Measurements from ENCODE around the gene KLK7. TPM values are rescaled to one million over a fixed set of nuclear protein-coding genes. Genes with fewer than 3 reads are reported as not detected.

The KLK7 gene
- total and polyA plus RNA-seq, 2 donors (not counting 3 experiments of a cell fraction or from before 2014, with no cell fraction given), result not detected

DNA sequence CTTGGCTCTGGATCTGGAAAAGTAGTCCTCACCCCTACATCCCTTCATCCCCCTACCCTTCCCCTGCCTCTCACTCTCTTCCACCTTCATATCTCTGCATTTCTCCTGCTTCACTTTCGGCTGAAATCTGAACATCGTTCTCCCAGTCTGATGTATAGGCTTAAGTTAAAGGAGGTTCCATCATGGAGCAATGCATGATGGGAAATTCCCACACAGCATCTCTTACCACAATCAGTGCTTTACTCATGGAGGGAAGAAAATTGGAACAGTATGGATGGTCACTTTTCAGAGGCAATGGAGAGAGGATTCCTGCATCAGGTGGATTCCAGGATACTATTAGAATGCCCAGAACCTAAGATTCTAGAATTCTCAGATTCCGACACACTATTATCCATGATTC, 23.8 kb upstream of the KLK7 start:
- TF ChIP-seq FOS (IDR thresholded peaks at IDR 0.05; ENCODE audit: borderline replicate concordance, insufficient read depth, low read length) (no peak), MYC (IDR thresholded peaks at IDR 0.05; ENCODE audit: low read depth, low read length) (no peak), MAX (IDR thresholded peaks at IDR 0.05; ENCODE audit: insufficient read depth, insufficient read length) (no peak), GATA2 (IDR thresholded peaks at IDR 0.05; ENCODE audit: insufficient read depth, insufficient read length, low read depth, low read length) (no peak), POLR2A (IDR thresholded peaks at IDR 0.05; ENCODE audit: low read depth, low read length) (no peak), JUN (IDR thresholded peaks at IDR 0.05; ENCODE audit: borderline replicate concordance, insufficient read depth, insufficient read length, low read depth) (no peak), POLR2AphosphoS5 (IDR thresholded peaks at IDR 0.05; ENCODE audit: insufficient read depth, low read depth, low read length) (no peak), EZH2 (IDR thresholded peaks at IDR 0.05; ENCODE audit: borderline replicate concordance, low read depth, low read length, severe bottlenecking) (no peak)
- TF ChIP-seq, protein P1, sequence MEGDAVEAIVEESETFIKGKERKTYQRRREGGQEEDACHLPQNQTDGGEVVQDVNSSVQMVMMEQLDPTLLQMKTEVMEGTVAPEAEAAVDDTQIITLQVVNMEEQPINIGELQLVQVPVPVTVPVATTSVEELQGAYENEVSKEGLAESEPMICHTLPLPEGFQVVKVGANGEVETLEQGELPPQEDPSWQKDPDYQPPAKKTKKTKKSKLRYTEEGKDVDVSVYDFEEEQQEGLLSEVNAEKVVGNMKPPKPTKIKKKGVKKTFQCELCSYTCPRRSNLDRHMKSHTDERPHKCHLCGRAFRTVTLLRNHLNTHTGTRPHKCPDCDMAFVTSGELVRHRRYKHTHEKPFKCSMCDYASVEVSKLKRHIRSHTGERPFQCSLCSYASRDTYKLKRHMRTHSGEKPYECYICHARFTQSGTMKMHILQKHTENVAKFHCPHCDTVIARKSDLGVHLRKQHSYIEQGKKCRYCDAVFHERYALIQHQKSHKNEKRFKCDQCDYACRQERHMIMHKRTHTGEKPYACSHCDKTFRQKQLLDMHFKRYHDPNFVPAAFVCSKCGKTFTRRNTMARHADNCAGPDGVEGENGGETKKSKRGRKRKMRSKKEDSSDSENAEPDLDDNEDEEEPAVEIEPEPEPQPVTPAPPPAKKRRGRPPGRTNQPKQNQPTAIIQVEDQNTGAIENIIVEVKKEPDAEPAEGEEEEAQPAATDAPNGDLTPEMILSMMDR (IDR thresholded peaks at IDR 0.05; ENCODE audit: extremely low read depth in 1 of 2, insufficient read depth in 1 of 2, low read depth in 1 of 2, low read length in 2 of 2), result no peak
- H3K4me3 ChIP-seq (replicated peaks in 1 of 3; ENCODE audit: insufficient read depth in 1 of 3, low read depth in 1 of 3, low read length in 3 of 3), result no peak overlapping the region
- CTCF ChIA-PET, result no interaction called here
- no peak overlapping the region for H3K4me2 ChIP-seq (ENCODE audit: insufficient read depth, low read length)
- H2AFZ ChIP-seq (ENCODE audit: low read depth, low read length), result no peak overlapping the region
- no TSS peak for BruUV-seq (replicated peaks)
- dilution Hi-C loops (cut with MboI; ENCODE audit: extremely low pct_ligation_motif_present, low sequenced_read_pairs) (no loop called here), intact Hi-C loops (cut with micrococcal nuclease) (no loop called here)
- DNase-seq (ENCODE audit: low read depth, low spot score) (no peak), FAIRE-seq (no peak)
- H3K9me1 ChIP-seq (replicated peaks; ENCODE audit: control insufficient read depth, extremely low read depth, insufficient read depth, low read length), result no peaks in the 10 kb centered on the region
- no peaks in the 10 kb centered on the region for H3K79me2 ChIP-seq (ENCODE audit: control insufficient read depth, insufficient read depth, low read length)
- H4K20me1 ChIP-seq (replicated peaks; ENCODE audit: control insufficient read depth, extremely low read depth, insufficient read depth, low read length), result no peaks in the 10 kb centered on the region
- no peaks in the 10 kb centered on the region for H3K4me1 ChIP-seq (ENCODE audit: control insufficient read depth, extremely low read depth, insufficient read depth, low read length)
- no peaks in the 10 kb centered on the region for H3K27me3 ChIP-seq (ENCODE audit: control insufficient read depth in 2 of 2, insufficient read depth in 2 of 2, low read length in 2 of 2)
- H3K9ac ChIP-seq (replicated peaks; ENCODE audit: extremely low read depth, insufficient read depth, low read length), result no peak overlapping the region
- H3K27ac ChIP-seq (ENCODE audit: insufficient read depth, low read depth, low read length), result no peak overlapping the region
- POLR2A ChIA-PET, result no interaction called here
- H3K36me3 ChIP-seq (ENCODE audit: control insufficient read depth in 2 of 2, extremely low read depth in 1 of 2, insufficient read depth in 2 of 2, low read length in 2 of 2), result no peaks in the 10 kb centered on the region
- H3K9me3 ChIP-seq (replicated peaks; ENCODE audit: control insufficient read depth, insufficient read depth, low read length), result no peaks in the 10 kb centered on the region

Measured in endothelial cell of umbilical vein (primary cell).